ENCODE measurements around the gene CHRNB2.

GRCh38 chr1:154593390-154593789, 25.8 kb downstream of the CHRNB2 start:
- TF ChIP-seq CTCF (conservative IDR thresholded peaks at IDR 0.05; ENCODE audit: low read depth, low read length) (no peak), POLR2A (IDR thresholded peaks at IDR 0.05; ENCODE audit: low read depth, low read length) (no peak), NFE2L2 (IDR thresholded peaks at IDR 0.05; ENCODE audit: low read depth, low read length) (no peak), RAD21 (IDR thresholded peaks at IDR 0.05; ENCODE audit: low read length) (no peak), BHLHE40 (IDR thresholded peaks at IDR 0.05; ENCODE audit: low read depth, low read length) (no peak), MXI1 (IDR thresholded peaks at IDR 0.05; ENCODE audit: borderline replicate concordance, low read depth, low read length) (no peak), CEBPB (IDR thresholded peaks at IDR 0.05; ENCODE audit: low read depth, low read length) (no peak), RFX5 (IDR thresholded peaks at IDR 0.05; ENCODE audit: low read depth, low read length) (no peak), RCOR1 (IDR thresholded peaks at IDR 0.05; ENCODE audit: insufficient replicate concordance, low read length) (no peak), MAZ (IDR thresholded peaks at IDR 0.05; ENCODE audit: borderline replicate concordance, low read depth, low read length) (no peak), USF2 (IDR thresholded peaks at IDR 0.05; ENCODE audit: low read depth, low read length) (no peak), SMC3 (IDR thresholded peaks at IDR 0.05; ENCODE audit: low read depth, low read length) (no peak), MAFK (IDR thresholded peaks at IDR 0.05; ENCODE audit: low read depth, low read length) (no peak)
